Body of pancreas (tissue), 4 donors: ENCODE results near the gene NPC2.

Experiments used
- CTCF ChIP-seq, 7 experiments: fragments of 450-650 bp in 4 of 7; fragments of 200-600 bp in 3 of 7; sonication (generic) in 3 of 7; IDR thresholded peaks; one replicate each; pipeline ENCODE4 v1.5.1; 2016 to 2019; ENCODE audit warnings: antibody characterized with exemption in 7 of 7
- POLR2A ChIP-seq, 3 donors: fragments of 450-650 bp; IDR thresholded peaks; one replicate each; pipeline ENCODE4 v1.6.1; 2016; ENCODE audit warnings: antibody characterized with exemption in 3 of 3, mild to moderate bottlenecking in 2 of 3

GRCh38 chr14:74444866-74445265, 48.2 kb downstream of the NPC2 start:
- no peak for TF ChIP-seq CTCF (IDR thresholded peaks at IDR 0.05)
- no peak for TF ChIP-seq POLR2A (IDR thresholded peaks at IDR 0.05)
